ENCODE data around the gene RDH8.

- TF ChIP-seq POLR2A (IDR thresholded peaks at IDR 0.05): peak in 1 of 2 donors; percentile 30
- TF ChIP-seq CTCF (IDR thresholded peaks at IDR 0.05 in 4 of 5, conservative IDR thresholded peaks at IDR 0.05 in 1 of 5): no peak
Measured at GRCh38 chr19:10010247-10010691, 3.0 kb upstream of the RDH8 start, which contains the start of gene COL5A3.

Data from gastrocnemius medialis (tissue), 4 donors.